Gastroesophageal sphincter (tissue), 4 donors: ENCODE results near the gene MINDY2. TPM values are rescaled to one million over a fixed set of nuclear protein-coding genes. Genes with fewer than 3 reads are reported as not detected.

Source experiments
- ATAC-seq: fragments of 150-250 bp; one replicate; pipeline ENCODE4 v1.9.1; 2016; ENCODE audit warnings: mild to moderate bottlenecking, moderate library complexity
- H3K27ac ChIP-seq, 4 donors: fragments of 200-600 bp; sonication (generic) in 3 of 4; 1 replicate in 3 of 4; 2 replicates in 1 of 4; pipeline ENCODE4 v1.5.1; 2016 to 2019
- H3K27me3 ChIP-seq: fragments of 200-600 bp; sonication (generic); one replicate; pipeline ENCODE4 v1.5.1; 2019
- H3K36me3 ChIP-seq, 2 donors: fragments of 200-600 bp; sonication (generic); one replicate each; pipeline ENCODE4 v1.5.1; 2019; ENCODE audit warnings: control low read depth in 1 of 2
- H3K4me1 ChIP-seq, 3 donors: fragments of 200-600 bp; sonication (generic); 1 replicate in 2 of 3; 2 replicates in 1 of 3; pipeline ENCODE4 v1.5.1; 2016 to 2019; ENCODE audit warnings: control low read depth in 2 of 3
- H3K4me3 ChIP-seq, 2 donors: fragments of 200-600 bp; sonication (generic); one replicate each; pipeline ENCODE4 v1.5.1; 2019; ENCODE audit warnings: mild to moderate bottlenecking in 1 of 2, moderate library complexity in 1 of 2
- H3K9me3 ChIP-seq, 3 donors: fragments of 200-600 bp; sonication (generic); one replicate each; pipeline ENCODE4 v1.5.1; 2017 to 2019; ENCODE audit warnings: control low read depth in 2 of 3
- CTCF ChIP-seq, 4 experiments: fragments of 200-600 bp in 2 of 4; fragments of 450-650 bp in 2 of 4; sonication (generic) in 1 of 4; IDR thresholded peaks; one replicate each; pipeline ENCODE4 v1.5.1; 2017 to 2019; ENCODE audit warnings: antibody characterized with exemption in 4 of 4, mild to moderate bottlenecking in 2 of 4, moderate library complexity in 2 of 4
- EP300 ChIP-seq: sonication (generic); formaldehyde crosslinking; IDR thresholded peaks from one replicate; pipeline ENCODE4 v1.6.1; 2017; ENCODE audit warnings: antibody characterized with exemption, mild to moderate bottlenecking
- POLR2A ChIP-seq, 2 donors: fragments of 450-650 bp; IDR thresholded peaks; one replicate each; pipeline ENCODE4 v1.6.1; 2017; ENCODE audit warnings: antibody characterized with exemption in 2 of 2, mild to moderate bottlenecking in 2 of 2, moderate library complexity in 1 of 2
- POLR2AphosphoS5 ChIP-seq: sonication (generic); formaldehyde crosslinking; IDR thresholded peaks from one replicate; pipeline ENCODE4 v1.6.1; 2017; ENCODE audit warnings: antibody characterized with exemption
- WGBS, 2 donors: methylation state at CpG; one replicate each; pipeline ENCODE4 v1.1.5; 2018; ENCODE audit warnings: low coverage in 1 of 2; 5-methylcytosine and 5-hydroxymethylcytosine counted together
- total RNA-seq, 4 donors: library from RNA; depleted of rRNA; stranded (reverse); fragments of >200 nt; gene quantifications; one replicate each; pipeline ENCODE4 v1.1.0, GENCODE V29; 2016

MINDY2 gene
- total RNA-seq, 4 donors from 2014 or later: 28.6 to 44.4 (median 38.4) TPM

DNA sequence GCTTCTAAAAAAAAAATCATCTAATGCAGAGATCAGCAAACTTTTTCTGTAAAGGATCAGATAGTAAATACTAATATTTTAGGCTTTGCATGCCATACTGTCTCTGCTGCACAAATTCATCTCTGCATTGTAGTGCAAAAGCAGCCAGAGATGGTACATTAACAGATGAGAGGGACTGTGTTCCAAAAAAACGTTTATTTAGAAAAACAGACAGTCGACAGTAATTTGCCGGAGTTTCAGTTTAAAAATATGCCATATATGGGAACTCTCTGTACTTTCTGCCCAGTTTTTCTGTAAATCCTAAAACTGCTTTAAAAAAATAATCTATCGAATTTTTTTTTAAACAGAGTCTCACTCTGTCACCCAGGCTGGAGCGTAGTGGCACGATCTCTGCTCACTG lies 14.3 kb downstream of the MINDY2 start:
- Histone ChIP-seq H3K27me3 (no peaks in the 10 kb centered on the region), H3K9me3 (no peaks in the 10 kb centered on the region), H3K27ac (peak overlapping the region in 1 of 4 donors; percentile 17), H3K36me3 (peaks cover 0 to 12% of the 10 kb centered on the region in 2 donors), H3K4me1 (peaks cover 0 to 39% (median 2%) of the 10 kb centered on the region in 3 donors), H3K4me3 (peak overlapping the region in 1 of 2 donors; percentile 9)
- no peak for TF ChIP-seq EP300
- WGBS, 2 donors: 42 to 50% methylated on average over 6 of the region's 6 CpGs
- ATAC-seq: no peak

DNA sequence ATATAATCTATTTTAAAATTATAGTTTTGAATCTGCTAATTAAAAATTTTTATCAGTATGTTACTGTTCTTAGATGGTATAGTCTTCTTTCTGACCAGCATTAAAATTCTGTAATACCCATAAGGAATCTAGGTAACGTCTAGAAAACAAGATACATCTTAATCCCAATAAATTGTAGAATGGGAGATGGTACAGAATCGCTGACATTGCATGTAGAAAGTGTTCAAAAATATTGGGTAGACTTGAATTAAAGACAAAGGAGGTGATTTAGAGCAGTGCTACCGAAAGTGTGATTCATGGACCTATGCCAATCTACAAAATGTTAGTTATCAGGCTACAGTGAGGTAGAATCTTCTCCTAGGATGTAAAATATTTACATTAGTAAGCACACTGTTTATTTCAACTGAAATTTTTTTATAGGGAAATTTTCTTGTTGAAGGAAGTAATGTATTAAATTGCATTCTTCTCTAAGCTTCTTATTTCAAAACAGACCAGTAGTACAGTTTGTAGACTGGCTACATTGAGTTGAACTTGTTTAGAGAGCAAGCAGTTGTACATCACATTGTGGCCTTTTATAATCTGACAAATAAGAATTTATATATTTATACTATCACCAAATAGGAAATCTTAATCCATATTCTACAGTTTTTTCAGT lies 17.1 kb downstream of the MINDY2 start:
- no peaks in the 10 kb centered on the region for H3K27me3 ChIP-seq
- no peaks in the 10 kb centered on the region for H3K9me3 ChIP-seq
- no peak for ATAC-seq
- H3K4me3 ChIP-seq: no peak overlapping the region
- peaks cover 0 to 19% of the 10 kb centered on the region in 2 donors for H3K36me3 ChIP-seq
- TF ChIP-seq POLR2AphosphoS5 (no peak), EP300 (no peak), POLR2A (IDR thresholded peaks at IDR 0.05) (no peak), CTCF (IDR thresholded peaks at IDR 0.05) (no peak)
- no peak overlapping the region for H3K27ac ChIP-seq
- peaks cover 0 to 30% (median 2%) of the 10 kb centered on the region in 3 donors for H3K4me1 ChIP-seq
- WGBS, 2 donors: 85 to 89% methylated on average over 3 of the region's 3 CpGs

DNA sequence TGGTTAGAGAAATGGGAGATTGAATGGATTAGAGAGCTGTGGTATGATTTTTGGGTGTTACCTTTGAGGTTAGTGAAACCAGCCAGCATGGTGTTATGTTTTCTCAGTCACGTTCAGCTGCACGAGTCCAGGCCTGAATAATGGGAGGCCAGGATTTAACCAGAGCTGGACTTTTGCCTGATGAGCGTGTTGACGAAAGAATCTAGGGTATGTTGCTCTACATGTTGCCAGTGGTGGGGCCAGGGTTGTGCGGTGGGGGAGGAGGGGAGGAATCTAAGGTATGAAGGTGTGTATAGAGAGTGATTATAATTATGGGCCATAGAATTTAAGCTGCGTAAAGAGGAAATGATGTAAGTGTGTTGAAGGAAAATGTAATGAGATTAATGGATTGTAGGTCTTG lies 22.8 kb downstream of the MINDY2 start:
- 81 to 86% methylated on average over 6 of the region's 6 CpGs for WGBS, 2 donors
- H3K36me3 ChIP-seq: peaks cover 0 to 24% of the 10 kb centered on the region in 2 donors
- ATAC-seq: no peak
- no peak overlapping the region for H3K4me3 ChIP-seq
- no peak overlapping the region for H3K27ac ChIP-seq
- H3K9me3 ChIP-seq: no peaks in the 10 kb centered on the region
- TF ChIP-seq POLR2A (IDR thresholded peaks at IDR 0.05): no peak
- TF ChIP-seq POLR2AphosphoS5: no peak
- no peak for TF ChIP-seq CTCF (IDR thresholded peaks at IDR 0.05)
- TF ChIP-seq EP300: no peak
- H3K4me1 ChIP-seq: peaks cover 0 to 5% (median 0%) of the 10 kb centered on the region in 3 donors
- H3K27me3 ChIP-seq: no peaks in the 10 kb centered on the region

- H3K27me3 ChIP-seq: no peaks in the 10 kb centered on the region
- H3K27ac ChIP-seq: no peak overlapping the region
- no peak for ATAC-seq
- WGBS, 2 donors: 76 to 100% methylated on average over 1 to 2 of the region's 2 CpGs
- no peaks in the 10 kb centered on the region for H3K9me3 ChIP-seq
- H3K36me3 ChIP-seq: peaks cover 0 to 14% of the 10 kb centered on the region in 2 donors
- no peak overlapping the region for H3K4me3 ChIP-seq
- TF ChIP-seq POLR2A (IDR thresholded peaks at IDR 0.05) (no peak), POLR2AphosphoS5 (no peak), CTCF (IDR thresholded peaks at IDR 0.05) (no peak), EP300 (no peak)
- peaks cover 0 to 5% (median 0%) of the 10 kb centered on the region in 3 donors for H3K4me1 ChIP-seq
These were observed 24.7 kb downstream of the MINDY2 start for GRCh38 chr15:58795825-58796224.

DNA sequence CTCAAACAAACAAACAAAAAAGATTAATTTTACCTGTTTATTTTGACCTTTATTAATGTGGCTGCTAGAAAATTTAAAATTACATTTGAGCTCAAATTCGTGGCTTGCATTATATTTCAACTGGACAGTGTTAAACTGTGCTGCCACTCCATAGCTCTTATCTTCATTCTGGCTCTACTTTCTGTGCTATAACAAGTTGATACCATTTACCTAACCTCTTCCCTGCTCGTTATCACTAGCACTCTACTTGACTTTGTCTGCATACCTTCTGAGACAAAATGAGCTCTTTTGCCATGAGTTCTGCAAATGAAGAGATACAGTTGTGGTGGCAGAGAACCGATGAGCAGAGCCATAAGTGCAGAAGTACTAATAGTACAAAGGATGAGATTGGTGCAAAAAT lies 26.4 kb downstream of the MINDY2 start:
- Histone ChIP-seq H3K27me3 (no peaks in the 10 kb centered on the region), H3K27ac (no peak overlapping the region), H3K4me1 (peaks cover 0 to 5% (median 0%) of the 10 kb centered on the region in 3 donors), H3K36me3 (peaks cover 0 to 11% of the 10 kb centered on the region in 2 donors), H3K9me3 (no peaks in the 10 kb centered on the region), H3K4me3 (no peak overlapping the region)
- 65 to 75% methylated on average over 3 of the region's 3 CpGs for WGBS, 2 donors
- TF ChIP-seq CTCF (IDR thresholded peaks at IDR 0.05) (no peak), EP300 (no peak), POLR2AphosphoS5 (no peak), POLR2A (IDR thresholded peaks at IDR 0.05) (no peak)
- ATAC-seq: no peak
